WTC11 (cell line): ENCODE data around the gene YTHDF1.

Experiments used
- FOXJ3 ChIP-seq: sonication (generic); formaldehyde crosslinking; IDR thresholded peaks from 2 replicates; pipeline ENCODE4 v1.9.0; 2021; ENCODE audit warnings: missing genetic modification reagents, mild to moderate bottlenecking, borderline replicate concordance
- FOXP1 ChIP-seq: sonication (generic); formaldehyde crosslinking; IDR thresholded peaks from 2 replicates; pipeline ENCODE4 v1.8.0; 2022; ENCODE audit warnings: missing genetic modification reagents, mild to moderate bottlenecking, moderate library complexity, borderline replicate concordance
- NR2C2 ChIP-seq: sonication (generic); formaldehyde crosslinking; IDR thresholded peaks from 2 replicates; pipeline ENCODE4 v1.8.0; 2022; ENCODE audit warnings: mild to moderate bottlenecking, missing genetic modification reagents
- SP1 ChIP-seq: sonication (generic); formaldehyde crosslinking; conservative IDR thresholded peaks from 2 replicates; pipeline ENCODE4 v1.8.1; 2022; ENCODE audit warnings: missing genetic modification reagents
- TEAD4 ChIP-seq: sonication (generic); formaldehyde crosslinking; IDR thresholded peaks from 2 replicates; pipeline ENCODE4 v1.8.0; 2022; ENCODE audit warnings: mild to moderate bottlenecking, missing genetic modification reagents
- ZNF317 ChIP-seq: sonication (generic); formaldehyde crosslinking; IDR thresholded peaks from 2 replicates; pipeline ENCODE4 v1.8.1; 2023; ENCODE audit warnings: low read depth, mild to moderate bottlenecking, moderate library complexity, missing genetic modification reagents, borderline replicate concordance
- TF ChIP-seq, protein P1 (sequence below): fragments of 200-600 bp; IDR thresholded peaks from 2 replicates; pipeline ENCODE4 v1.8.0; 2022; ENCODE audit warnings: antibody characterized with exemption
- TF ChIP-seq, protein P2 (sequence below): sonication (generic); formaldehyde crosslinking; IDR thresholded peaks from 2 replicates; pipeline ENCODE4 v1.8.1; 2023; ENCODE audit warnings: mild to moderate bottlenecking, moderate library complexity, missing genetic modification reagents
- TF ChIP-seq, protein P3 (sequence below): sonication (generic); formaldehyde crosslinking; IDR thresholded peaks from 2 replicates; pipeline ENCODE4 v1.8.0; 2022; ENCODE audit warnings: mild to moderate bottlenecking, missing genetic modification reagents
- TF ChIP-seq, protein P4 (sequence below): sonication (generic); formaldehyde crosslinking; IDR thresholded peaks from 2 replicates; pipeline ENCODE4 v1.8.1; 2023; ENCODE audit warnings: mild to moderate bottlenecking, missing genetic modification reagents, moderate library complexity
- TF ChIP-seq, protein P5 (sequence below): sonication (generic); formaldehyde crosslinking; IDR thresholded peaks from 2 replicates; pipeline ENCODE4 v1.8.1; 2022; ENCODE audit warnings: missing genetic modification reagents, borderline replicate concordance
- TF ChIP-seq, protein P6 (sequence below): sonication (generic); formaldehyde crosslinking; IDR thresholded peaks from 2 replicates; pipeline ENCODE4 v1.8.1; 2022; ENCODE audit warnings: low read depth, mild to moderate bottlenecking, moderate library complexity, missing genetic modification reagents, borderline replicate concordance

DNA sequence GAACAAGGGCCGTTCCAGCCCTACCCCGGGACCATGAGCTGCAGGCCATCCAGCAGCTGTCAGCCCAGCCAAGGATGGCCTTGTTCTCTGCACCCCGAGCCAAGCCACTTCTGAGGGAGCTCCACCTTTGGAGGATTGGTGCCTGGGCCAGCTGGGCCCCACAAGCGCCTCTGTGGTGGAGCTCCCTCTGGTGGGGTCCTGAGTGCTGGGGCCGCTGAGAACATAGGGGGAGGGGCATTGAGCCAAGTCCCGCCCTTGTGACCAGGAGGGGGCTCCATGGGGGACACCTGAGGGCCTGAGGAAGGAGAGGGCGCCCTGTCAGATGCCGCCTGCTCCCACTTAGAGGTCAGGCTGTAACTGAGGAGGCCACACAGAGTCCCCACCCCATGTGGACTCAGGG is 43.2 kb downstream of the YTHDF1 start:
- TF ChIP-seq, protein P1, sequence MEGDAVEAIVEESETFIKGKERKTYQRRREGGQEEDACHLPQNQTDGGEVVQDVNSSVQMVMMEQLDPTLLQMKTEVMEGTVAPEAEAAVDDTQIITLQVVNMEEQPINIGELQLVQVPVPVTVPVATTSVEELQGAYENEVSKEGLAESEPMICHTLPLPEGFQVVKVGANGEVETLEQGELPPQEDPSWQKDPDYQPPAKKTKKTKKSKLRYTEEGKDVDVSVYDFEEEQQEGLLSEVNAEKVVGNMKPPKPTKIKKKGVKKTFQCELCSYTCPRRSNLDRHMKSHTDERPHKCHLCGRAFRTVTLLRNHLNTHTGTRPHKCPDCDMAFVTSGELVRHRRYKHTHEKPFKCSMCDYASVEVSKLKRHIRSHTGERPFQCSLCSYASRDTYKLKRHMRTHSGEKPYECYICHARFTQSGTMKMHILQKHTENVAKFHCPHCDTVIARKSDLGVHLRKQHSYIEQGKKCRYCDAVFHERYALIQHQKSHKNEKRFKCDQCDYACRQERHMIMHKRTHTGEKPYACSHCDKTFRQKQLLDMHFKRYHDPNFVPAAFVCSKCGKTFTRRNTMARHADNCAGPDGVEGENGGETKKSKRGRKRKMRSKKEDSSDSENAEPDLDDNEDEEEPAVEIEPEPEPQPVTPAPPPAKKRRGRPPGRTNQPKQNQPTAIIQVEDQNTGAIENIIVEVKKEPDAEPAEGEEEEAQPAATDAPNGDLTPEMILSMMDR, result peak; percentile 25; the same call in 1 of the 2 replicates
- TF ChIP-seq, protein P2, sequence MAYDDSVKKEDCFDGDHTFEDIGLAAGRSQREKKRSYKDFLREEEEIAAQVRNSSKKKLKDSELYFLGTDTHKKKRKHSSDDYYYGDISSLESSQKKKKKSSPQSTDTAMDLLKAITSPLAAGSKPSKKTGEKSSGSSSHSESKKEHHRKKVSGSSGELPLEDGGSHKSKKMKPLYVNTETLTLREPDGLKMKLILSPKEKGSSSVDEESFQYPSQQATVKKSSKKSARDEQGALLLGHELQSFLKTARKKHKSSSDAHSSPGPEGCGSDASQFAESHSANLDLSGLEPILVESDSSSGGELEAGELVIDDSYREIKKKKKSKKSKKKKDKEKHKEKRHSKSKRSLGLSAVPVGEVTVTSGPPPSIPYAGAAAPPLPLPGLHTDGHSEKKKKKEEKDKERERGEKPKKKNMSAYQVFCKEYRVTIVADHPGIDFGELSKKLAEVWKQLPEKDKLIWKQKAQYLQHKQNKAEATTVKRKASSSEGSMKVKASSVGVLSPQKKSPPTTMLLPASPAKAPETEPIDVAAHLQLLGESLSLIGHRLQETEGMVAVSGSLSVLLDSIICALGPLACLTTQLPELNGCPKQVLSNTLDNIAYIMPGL, result no peak
- TF ChIP-seq, protein P3, sequence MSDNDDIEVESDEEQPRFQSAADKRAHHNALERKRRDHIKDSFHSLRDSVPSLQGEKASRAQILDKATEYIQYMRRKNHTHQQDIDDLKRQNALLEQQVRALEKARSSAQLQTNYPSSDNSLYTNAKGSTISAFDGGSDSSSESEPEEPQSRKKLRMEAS (CRISPR knock-in tag), result peak; percentile 14; the same call in 1 of the 2 replicates
- TF ChIP-seq TEAD4 (CRISPR knock-in tag) (no peak), NR2C2 (no peak), FOXP1 (CRISPR knock-in tag) (no peak), ZNF317 (CRISPR knock-in tag) (no peak), FOXJ3 (CRISPR knock-in tag) (no peak), SP1 (peak; percentile 53)
- TF ChIP-seq, protein P4, sequence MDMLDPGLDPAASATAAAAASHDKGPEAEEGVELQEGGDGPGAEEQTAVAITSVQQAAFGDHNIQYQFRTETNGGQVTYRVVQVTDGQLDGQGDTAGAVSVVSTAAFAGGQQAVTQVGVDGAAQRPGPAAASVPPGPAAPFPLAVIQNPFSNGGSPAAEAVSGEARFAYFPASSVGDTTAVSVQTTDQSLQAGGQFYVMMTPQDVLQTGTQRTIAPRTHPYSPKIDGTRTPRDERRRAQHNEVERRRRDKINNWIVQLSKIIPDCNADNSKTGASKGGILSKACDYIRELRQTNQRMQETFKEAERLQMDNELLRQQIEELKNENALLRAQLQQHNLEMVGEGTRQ, result 0 out of 2 replicates have a peak, but pooled peaks have one; percentile 11
- TF ChIP-seq, protein P5, sequence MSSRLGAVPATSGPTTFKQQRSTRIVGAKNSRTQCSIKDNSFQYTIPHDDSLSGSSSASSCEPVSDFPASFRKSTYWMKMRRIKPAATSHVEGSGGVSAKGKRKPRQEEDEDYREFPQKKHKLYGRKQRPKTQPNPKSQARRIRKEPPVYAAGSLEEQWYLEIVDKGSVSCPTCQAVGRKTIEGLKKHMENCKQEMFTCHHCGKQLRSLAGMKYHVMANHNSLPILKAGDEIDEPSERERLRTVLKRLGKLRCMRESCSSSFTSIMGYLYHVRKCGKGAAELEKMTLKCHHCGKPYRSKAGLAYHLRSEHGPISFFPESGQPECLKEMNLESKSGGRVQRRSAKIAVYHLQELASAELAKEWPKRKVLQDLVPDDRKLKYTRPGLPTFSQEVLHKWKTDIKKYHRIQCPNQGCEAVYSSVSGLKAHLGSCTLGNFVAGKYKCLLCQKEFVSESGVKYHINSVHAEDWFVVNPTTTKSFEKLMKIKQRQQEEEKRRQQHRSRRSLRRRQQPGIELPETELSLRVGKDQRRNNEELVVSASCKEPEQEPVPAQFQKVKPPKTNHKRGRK (CRISPR knock-in tag), result no peak
- TF ChIP-seq, protein P6, sequence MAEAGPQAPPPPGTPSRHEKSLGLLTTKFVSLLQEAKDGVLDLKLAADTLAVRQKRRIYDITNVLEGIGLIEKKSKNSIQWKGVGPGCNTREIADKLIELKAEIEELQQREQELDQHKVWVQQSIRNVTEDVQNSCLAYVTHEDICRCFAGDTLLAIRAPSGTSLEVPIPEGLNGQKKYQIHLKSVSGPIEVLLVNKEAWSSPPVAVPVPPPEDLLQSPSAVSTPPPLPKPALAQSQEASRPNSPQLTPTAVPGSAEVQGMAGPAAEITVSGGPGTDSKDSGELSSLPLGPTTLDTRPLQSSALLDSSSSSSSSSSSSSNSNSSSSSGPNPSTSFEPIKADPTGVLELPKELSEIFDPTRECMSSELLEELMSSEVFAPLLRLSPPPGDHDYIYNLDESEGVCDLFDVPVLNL, result no peak
